ENCODE results near the gene DYTN. TPM values are rescaled to one million over a fixed set of nuclear protein-coding genes. Genes with fewer than 3 reads are reported as not detected.

Gene DYTN
- total and polyA plus RNA-seq, 2 experiments from 2014 or later = not detected

- no peaks in the 10 kb centered on the region for H3K4me1 ChIP-seq (ENCODE audit: insufficient read depth)
- in situ Hi-C loops (cut with MboI) = no loop called here
Measured at GRCh38 chr2:206756816-206757215, 38.6 kb upstream of the DYTN start.

DNA sequence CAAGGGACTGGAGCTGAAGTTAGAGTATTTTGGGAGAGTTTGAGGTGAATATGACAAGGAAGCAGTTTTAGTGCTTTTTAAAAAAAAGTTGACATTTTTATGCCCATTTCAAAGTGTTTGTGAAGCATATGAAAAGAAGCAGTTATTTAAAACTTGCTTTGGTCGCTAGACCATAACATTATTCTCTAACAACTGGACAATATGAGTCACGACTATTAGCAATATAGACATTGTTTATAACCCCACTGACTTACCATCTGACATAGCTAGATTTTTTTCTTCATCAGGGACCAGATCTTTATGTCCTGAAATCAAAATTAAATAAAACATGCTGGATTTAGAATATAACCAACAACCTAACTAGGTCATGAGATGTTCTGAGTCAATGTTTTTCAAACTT is 22.6 kb upstream of the DYTN start:
- no peak for DNase-seq
- H4K20me1 ChIP-seq (ENCODE audit: insufficient read depth) = no peaks in the 10 kb centered on the region
- H3K9me2 ChIP-seq (ENCODE audit: insufficient read depth) = no peaks in the 10 kb centered on the region
- no peaks in the 10 kb centered on the region for H3K9me3 ChIP-seq (ENCODE audit: low read depth)
- in situ Hi-C loops (cut with MboI) = no loop called here
- no peaks in the 10 kb centered on the region for H3K27me3 ChIP-seq (replicated peaks; ENCODE audit: insufficient read depth)
- H3K79me2 ChIP-seq (ENCODE audit: insufficient read depth) = no peaks in the 10 kb centered on the region
- no peaks in the 10 kb centered on the region for H3K36me3 ChIP-seq (ENCODE audit: low read depth)
- H3K9ac ChIP-seq = no peak overlapping the region
- H3F3A ChIP-seq (ENCODE audit: insufficient read depth) = no peaks in the 10 kb centered on the region
- TF ChIP-seq EZH2phosphoT487 (IDR thresholded peaks at IDR 0.05; ENCODE audit: insufficient read depth, low read depth) = no peak
- no peak for TF ChIP-seq EZH2 (IDR thresholded peaks at IDR 0.05; ENCODE audit: insufficient read depth, poor library complexity, severe bottlenecking)
- WGBS, 2 experiments (ENCODE audit: low coverage in 1 of 2, low lambda C conversion rate in 2 of 2, missing lambda C conversion rate in 2 of 2) = 21 to 23% methylated on average over 2 of the region's 2 CpGs
- no peak overlapping the region for H3K4me3 ChIP-seq
- H3K4me1 ChIP-seq (ENCODE audit: insufficient read depth) = no peaks in the 10 kb centered on the region
- no peak overlapping the region for H2AFZ ChIP-seq
- no peak overlapping the region for H3K27ac ChIP-seq
- H3K4me2 ChIP-seq (ENCODE audit: unreplicated experiment) = no peak overlapping the region

More at GRCh38 chr2:206756816-206757215, 38.6 kb upstream of the DYTN start:
- Histone ChIP-seq H3K9me2 (ENCODE audit: insufficient read depth) (no peaks in the 10 kb centered on the region), H3K27me3 (replicated peaks; ENCODE audit: insufficient read depth) (no peaks in the 10 kb centered on the region), H3K36me3 (ENCODE audit: low read depth) (no peaks in the 10 kb centered on the region), H3K9ac (no peak overlapping the region), H4K20me1 (ENCODE audit: insufficient read depth) (no peaks in the 10 kb centered on the region), H3K9me3 (ENCODE audit: low read depth) (no peaks in the 10 kb centered on the region), H2AFZ (no peak overlapping the region), H3K4me2 (ENCODE audit: unreplicated experiment) (no peak overlapping the region), H3K4me3 (no peak overlapping the region), H3K79me2 (ENCODE audit: insufficient read depth) (no peaks in the 10 kb centered on the region), H3K27ac (no peak overlapping the region), H3F3A (ENCODE audit: insufficient read depth) (no peaks in the 10 kb centered on the region)
- WGBS, 2 experiments (ENCODE audit: low coverage in 1 of 2, low lambda C conversion rate in 2 of 2, missing lambda C conversion rate in 2 of 2) = 27 to 29% methylated on average over 1 of the region's 1 CpG
- no peak for DNase-seq
- no peak for TF ChIP-seq EZH2phosphoT487 (IDR thresholded peaks at IDR 0.05; ENCODE audit: insufficient read depth, low read depth)
- no peak for TF ChIP-seq EZH2 (IDR thresholded peaks at IDR 0.05; ENCODE audit: insufficient read depth, poor library complexity, severe bottlenecking)

DNA sequence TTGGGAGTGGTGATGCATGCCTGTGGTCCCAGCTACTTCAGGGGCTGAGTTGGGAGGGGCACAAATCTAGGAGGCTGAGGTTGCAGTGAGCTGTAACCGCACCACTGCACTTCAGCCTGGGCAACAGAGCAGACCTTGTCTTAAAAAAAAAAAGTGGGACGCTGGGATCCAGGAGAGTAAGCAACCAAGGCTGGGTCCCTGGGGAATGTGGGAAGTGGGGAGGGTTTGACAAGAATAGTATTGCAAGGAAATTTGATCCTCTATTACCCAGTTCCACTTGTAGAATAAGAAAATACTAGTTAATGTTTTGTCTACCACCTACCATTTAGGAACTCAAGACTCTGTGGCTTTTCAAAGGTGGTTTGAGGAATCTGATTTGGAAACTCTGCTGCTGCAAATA is 21.1 kb upstream of the DYTN start:
- no peaks in the 10 kb centered on the region for H3K79me2 ChIP-seq (ENCODE audit: insufficient read depth)
- no peaks in the 10 kb centered on the region for H4K20me1 ChIP-seq (ENCODE audit: insufficient read depth)
- in situ Hi-C loops (cut with MboI) = no loop called here
- H3K9me2 ChIP-seq (ENCODE audit: insufficient read depth) = no peaks in the 10 kb centered on the region
- H3K27ac ChIP-seq = no peak overlapping the region
- no peak overlapping the region for H3K4me3 ChIP-seq
- no peaks in the 10 kb centered on the region for H3F3A ChIP-seq (ENCODE audit: insufficient read depth)
- no peaks in the 10 kb centered on the region for H3K4me1 ChIP-seq (ENCODE audit: insufficient read depth)
- TF ChIP-seq EZH2phosphoT487 (IDR thresholded peaks at IDR 0.05; ENCODE audit: insufficient read depth, low read depth) = no peak
- TF ChIP-seq EZH2 (IDR thresholded peaks at IDR 0.05; ENCODE audit: insufficient read depth, poor library complexity, severe bottlenecking) = no peak
- no peak overlapping the region for H2AFZ ChIP-seq
- no peaks in the 10 kb centered on the region for H3K36me3 ChIP-seq (ENCODE audit: low read depth)
- no peak for DNase-seq
- WGBS, 2 experiments (ENCODE audit: low coverage in 1 of 2, low lambda C conversion rate in 2 of 2, missing lambda C conversion rate in 2 of 2) = 36 to 46% methylated on average over 2 of the region's 2 CpGs
- no peak overlapping the region for H3K9ac ChIP-seq
- H3K9me3 ChIP-seq (ENCODE audit: low read depth) = no peaks in the 10 kb centered on the region
- no peaks in the 10 kb centered on the region for H3K27me3 ChIP-seq (replicated peaks; ENCODE audit: insufficient read depth)
- H3K4me2 ChIP-seq (ENCODE audit: unreplicated experiment) = no peak overlapping the region

DNA sequence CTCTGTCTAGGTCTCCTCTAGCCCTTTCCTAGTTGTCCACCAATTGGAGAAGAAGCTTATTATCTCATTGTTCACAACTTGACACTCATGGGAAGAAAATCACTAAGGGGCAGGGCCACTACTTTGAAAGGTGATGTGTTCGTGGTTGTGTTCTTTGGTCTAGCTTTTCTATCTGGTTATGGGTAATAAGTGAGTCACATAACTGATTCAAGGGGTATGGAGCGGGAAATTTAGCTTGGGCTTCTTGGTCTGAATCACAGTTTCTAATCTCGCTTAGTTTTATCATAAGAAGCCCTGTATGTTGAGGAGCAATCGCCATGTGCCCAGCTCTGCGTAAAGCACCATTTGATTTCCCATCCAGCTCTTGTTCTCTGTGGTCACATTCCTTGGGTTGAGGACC is 18.7 kb upstream of the DYTN start:
- Histone ChIP-seq H3K27me3 (replicated peaks; ENCODE audit: insufficient read depth) (no peaks in the 10 kb centered on the region), H3F3A (ENCODE audit: insufficient read depth) (no peaks in the 10 kb centered on the region), H3K79me2 (ENCODE audit: insufficient read depth) (no peaks in the 10 kb centered on the region), H2AFZ (no peak overlapping the region), H3K36me3 (ENCODE audit: low read depth) (no peaks in the 10 kb centered on the region), H4K20me1 (ENCODE audit: insufficient read depth) (no peaks in the 10 kb centered on the region), H3K4me2 (ENCODE audit: unreplicated experiment) (no peak overlapping the region), H3K27ac (no peak overlapping the region), H3K4me1 (ENCODE audit: insufficient read depth) (no peaks in the 10 kb centered on the region), H3K9me3 (ENCODE audit: low read depth) (no peaks in the 10 kb centered on the region), H3K4me3 (no peak overlapping the region), H3K9ac (no peak overlapping the region), H3K9me2 (ENCODE audit: insufficient read depth) (no peaks in the 10 kb centered on the region)
- TF ChIP-seq EZH2phosphoT487 (IDR thresholded peaks at IDR 0.05; ENCODE audit: insufficient read depth, low read depth) (no peak), EZH2 (IDR thresholded peaks at IDR 0.05; ENCODE audit: insufficient read depth, poor library complexity, severe bottlenecking) (no peak)
- no peak for DNase-seq
- in situ Hi-C loops (cut with MboI) = no loop called here
- WGBS, 2 experiments (ENCODE audit: low coverage in 1 of 2, low lambda C conversion rate in 2 of 2, missing lambda C conversion rate in 2 of 2) = 60 to 78% methylated on average over 5 of the region's 5 CpGs

DNA sequence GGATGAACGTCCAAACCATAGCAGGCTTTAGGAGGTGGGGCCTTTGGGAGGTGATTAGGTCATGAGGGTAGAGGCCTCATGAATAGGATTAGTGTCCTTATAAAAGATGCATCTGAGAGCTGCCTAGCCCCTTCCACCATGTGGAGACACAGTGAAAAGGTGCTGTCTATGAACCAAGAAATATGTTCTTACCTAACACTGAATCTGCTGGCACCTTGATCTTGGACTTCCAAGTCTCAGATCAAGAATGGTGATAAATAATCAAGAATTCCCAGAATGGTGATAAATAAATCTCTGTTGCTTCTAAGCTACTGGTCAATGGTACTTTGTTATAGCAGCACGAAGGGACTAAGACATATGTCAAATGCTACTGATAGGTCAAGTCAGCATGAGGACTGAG is 15.1 kb upstream of the DYTN start:
- in situ Hi-C loops (cut with MboI) = no loop called here
- TF ChIP-seq EZH2 (IDR thresholded peaks at IDR 0.05; ENCODE audit: insufficient read depth, poor library complexity, severe bottlenecking) = no peak
- no peak for TF ChIP-seq EZH2phosphoT487 (IDR thresholded peaks at IDR 0.05; ENCODE audit: insufficient read depth, low read depth)
- no peaks in the 10 kb centered on the region for H3K9me2 ChIP-seq (ENCODE audit: insufficient read depth)

More for the DNA sequence above, 15.1 kb upstream of the DYTN start:
- 21 to 24% methylated on average over 2 of the region's 2 CpGs for WGBS, 2 experiments (ENCODE audit: low coverage in 1 of 2, low lambda C conversion rate in 2 of 2, missing lambda C conversion rate in 2 of 2)
- Histone ChIP-seq H3K4me2 (ENCODE audit: unreplicated experiment) (no peak overlapping the region), H3K36me3 (ENCODE audit: low read depth) (no peaks in the 10 kb centered on the region), H3K27ac (no peak overlapping the region), H3F3A (ENCODE audit: insufficient read depth) (no peaks in the 10 kb centered on the region), H3K4me1 (ENCODE audit: insufficient read depth) (no peaks in the 10 kb centered on the region), H3K4me3 (no peak overlapping the region), H3K79me2 (ENCODE audit: insufficient read depth) (no peaks in the 10 kb centered on the region), H3K9ac (no peak overlapping the region), H2AFZ (no peak overlapping the region), H4K20me1 (ENCODE audit: insufficient read depth) (no peaks in the 10 kb centered on the region), H3K9me3 (ENCODE audit: low read depth) (no peaks in the 10 kb centered on the region), H3K27me3 (replicated peaks; ENCODE audit: insufficient read depth) (no peaks in the 10 kb centered on the region)
- no peak for DNase-seq
